Caco-2 (cell line): Measurements from ENCODE around the gene RHBDF2. TPM values are rescaled to one million over a fixed set of nuclear protein-coding genes. Genes with fewer than 3 reads are reported as not detected.

Experiments
- BruUV-seq: library from RNA; stranded (reverse); fragments of 400-500 nt; replicated peaks from 2 replicates; lab custom pipeline; 2021; lab: Mats Ljungman, UMichigan
- CTCF ChIA-PET: fragments of 300-600 bp; sonication (Branson Sonifier 250); formaldehyde crosslinking; loops from one replicate; lab custom pipeline; 2022; ENCODE audit warnings: antibody characterized with exemption; lab: Charles Lee
- POLR2A ChIA-PET: fragments of 300-600 bp; sonication (Branson Sonifier 250); formaldehyde crosslinking; loops from one replicate; lab custom pipeline; 2022; ENCODE audit warnings: antibody characterized with exemption; lab: Charles Lee
- DNase-seq, 2 experiments: peaks; one replicate each; pipeline versions ENCODE4 v3.0.0 to v3.0.0-alpha.2; 2020 to 2022
- H3K27me3 ChIP-seq: replicated peaks from 2 replicates; pipeline ENCODE4 v1.6.0; 2011; ENCODE audit warnings: low read length; ENCODE audit not compliant: control insufficient read depth, insufficient read depth
- H3K36me3 ChIP-seq: 2 replicates; pipeline ENCODE4 v1.5.1; 2011; ENCODE audit warnings: low read length; ENCODE audit not compliant: control insufficient read depth, insufficient read depth
- H3K4me1 ChIP-seq: fragments of 250-450 bp; sonication (Bioruptor Pico); 2 replicates; pipeline ENCODE4 v1.5.1; 2020; ENCODE audit warnings: mild to moderate bottlenecking
- H3K4me3 ChIP-seq: 2 replicates; pipeline ENCODE4 v1.5.1; 2011; ENCODE audit warnings: low read depth, mild to moderate bottlenecking, control low read depth, low read length
- H3K9me3 ChIP-seq: fragments of 250-450 bp; sonication (Bioruptor Pico); 2 replicates; pipeline ENCODE4 v1.5.1; 2020; ENCODE audit warnings: mild to moderate bottlenecking, moderate library complexity
- H3K27ac Mint-ChIP-seq: one replicate; pipeline ENCODE4 v1.8.0; 2022; ENCODE audit warnings: mixed read lengths; ENCODE audit not compliant: unreplicated experiment
- H3K27me3 Mint-ChIP-seq: one replicate; pipeline ENCODE4 v1.8.0; 2022; ENCODE audit warnings: mixed read lengths; ENCODE audit not compliant: insufficient read depth, unreplicated experiment
- H3K36me3 Mint-ChIP-seq: one replicate; pipeline ENCODE4 v1.8.0; 2022; ENCODE audit warnings: mild to moderate bottlenecking, mixed read lengths; ENCODE audit not compliant: insufficient read depth, unreplicated experiment
- H3K4me1 Mint-ChIP-seq: one replicate; pipeline ENCODE4 v1.8.0; 2022; ENCODE audit warnings: low read depth, mixed read lengths; ENCODE audit not compliant: unreplicated experiment
- H3K4me3 Mint-ChIP-seq: one replicate; pipeline ENCODE4 v1.8.0; 2022; ENCODE audit warnings: mild to moderate bottlenecking, moderate library complexity, mixed read lengths; ENCODE audit not compliant: unreplicated experiment
- H3K9me3 Mint-ChIP-seq: one replicate; pipeline ENCODE4 v1.8.0; 2022; ENCODE audit warnings: mixed read lengths; ENCODE audit not compliant: unreplicated experiment
- CTCF ChIP-seq, 2 experiments: fragments of 200-600 bp in 1 of 2; IDR thresholded peaks; 1 replicate in 1 of 2; 2 replicates in 1 of 2; pipeline versions ENCODE4 v1.5.1 to v1.8.0; 2011 to 2022; ENCODE audit warnings: antibody characterized with exemption in 1 of 2, control low read depth in 1 of 2, inconsistent platforms in 1 of 2, low read depth in 1 of 2, low read length in 1 of 2, mild to moderate bottlenecking in 1 of 2, moderate library complexity in 1 of 2; ENCODE audit not compliant: insufficient read depth in 1 of 2, severe bottlenecking in 1 of 2, unreplicated experiment in 1 of 2
- intact Hi-C: fragments of 100-400 bp; cut with micrococcal nuclease; formaldehyde crosslinking; loops from one replicate; pipeline ENCODE4 v1.10.0; 2022; ENCODE audit not compliant: unreplicated experiment
- total RNA-seq: library from RNA; stranded (reverse); gene quantifications from 2 replicates; pipeline ENCODE4 v1.2.3, GENCODE V29; 2022

Gene RHBDF2
- total RNA-seq, 1 experiment from 2014 or later: 33.8 TPM

DNA sequence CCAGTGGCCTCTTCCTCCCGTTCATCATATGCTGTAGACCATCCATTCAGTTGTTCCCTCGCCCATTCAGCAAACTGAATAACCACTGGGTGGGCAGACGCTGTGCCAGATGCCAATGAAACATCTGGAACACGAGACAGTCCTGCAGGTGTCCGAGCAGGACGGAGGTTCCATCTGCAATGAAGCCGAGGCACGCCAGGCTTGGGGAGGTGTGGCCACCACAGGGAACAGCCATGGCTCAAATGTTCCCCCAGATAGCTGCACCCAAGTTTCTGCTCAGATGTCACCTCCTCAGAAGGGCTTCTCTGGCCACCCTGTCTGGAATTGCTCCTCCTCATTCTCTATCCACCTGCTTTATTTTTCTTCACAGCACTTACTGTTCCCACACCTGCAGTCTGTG lies 78.8 kb downstream of the RHBDF2 start:
- no peak for DNase-seq
- TF ChIP-seq CTCF (IDR thresholded peaks at IDR 0.05; ENCODE audit: insufficient read depth in 1 of 2, low read depth in 1 of 2, low read length in 1 of 2, severe bottlenecking in 1 of 2, unreplicated experiment in 1 of 2): no peak
- Mint-ChIP-seq H3K4me3 (no peak overlapping the region), H3K27ac (no peak overlapping the region), H3K36me3 (peaks cover 14% of the 10 kb centered on the region), H3K27me3 (no peaks in the 10 kb centered on the region), H3K9me3 (no peaks in the 10 kb centered on the region), H3K4me1 (no peaks in the 10 kb centered on the region)
- ChIA-PET POLR2A (no interaction called here), CTCF (no interaction called here)
- H3K9me3 ChIP-seq: no peaks in the 10 kb centered on the region
- H3K27me3 ChIP-seq: no peaks in the 10 kb centered on the region
- no peak overlapping the region for H3K4me3 ChIP-seq
- no TSS peak for BruUV-seq
- intact Hi-C loops: no loop called here
- no peaks in the 10 kb centered on the region for H3K4me1 ChIP-seq
- no peaks in the 10 kb centered on the region; the same call in 1 of the 2 replicates for H3K36me3 ChIP-seq

GRCh38 chr17:76421044-76421407 lies 80.2 kb downstream of the RHBDF2 start:
- DNase-seq: no peak
- CTCF ChIA-PET: no interaction called here
- BruUV-seq: no TSS peak
- intact Hi-C loops: no loop called here
- H3K4me1 Mint-ChIP-seq: no peaks in the 10 kb centered on the region
- no peak overlapping the region for H3K4me3 Mint-ChIP-seq
- no peaks in the 10 kb centered on the region for H3K9me3 Mint-ChIP-seq
- peaks cover 1% of the 10 kb centered on the region; the same call in 1 of the 2 replicates for H3K36me3 ChIP-seq
- no peaks in the 10 kb centered on the region for H3K9me3 ChIP-seq
- H3K27ac Mint-ChIP-seq: no peak overlapping the region
- H3K27me3 ChIP-seq: no peaks in the 10 kb centered on the region
- TF ChIP-seq CTCF (IDR thresholded peaks at IDR 0.05; ENCODE audit: insufficient read depth in 1 of 2, low read depth in 1 of 2, low read length in 1 of 2, severe bottlenecking in 1 of 2, unreplicated experiment in 1 of 2): no peak
- no peaks in the 10 kb centered on the region for H3K4me1 ChIP-seq
- peaks cover 14% of the 10 kb centered on the region for H3K36me3 Mint-ChIP-seq
- no peak overlapping the region for H3K4me3 ChIP-seq
- POLR2A ChIA-PET: no interaction called here
- H3K27me3 Mint-ChIP-seq: no peaks in the 10 kb centered on the region

Other genes with a start within 250 kb of the RHBDF2 start
- 50.0 and 51.6 TPM in 2 replicates for gene UBALD2, start 236.1 kb downstream of the RHBDF2 start, total RNA-seq
- 1.1 and 1.5 TPM in 2 replicates for gene QRICH2, start 193.1 kb downstream of the RHBDF2 start, total RNA-seq
- 81.3 and 87.6 TPM in 2 replicates for gene PRPSAP1, start 147.5 kb downstream of the RHBDF2 start, total RNA-seq
- gene SPHK1, start 116.8 kb downstream of the RHBDF2 start, total RNA-seq: 6.7 and 7.7 TPM in 2 replicates
- 37.6 and 39.2 TPM in 2 replicates for gene UBE2O, start 48.3 kb downstream of the RHBDF2 start, total RNA-seq
- gene AANAT, start 33.8 kb downstream of the RHBDF2 start, total RNA-seq: not detected in 2 replicates
- 0.32 and 1.0 TPM in 2 replicates for gene CYGB, start 36.3 kb upstream of the RHBDF2 start, total RNA-seq
- not detected in 2 replicates for gene PRCD, start 38.6 kb upstream of the RHBDF2 start, total RNA-seq
- gene ST6GALNAC2, start 84.4 kb upstream of the RHBDF2 start, total RNA-seq: 0.77 and 2.5 TPM in 2 replicates
- 1.6 and 1.7 TPM in 2 replicates for gene ST6GALNAC1, start 142.3 kb upstream of the RHBDF2 start, total RNA-seq
- gene MXRA7, start 209.5 kb upstream of the RHBDF2 start, total RNA-seq: 66.8 and 70.2 TPM in 2 replicates
- gene JMJD6, start 225.2 kb upstream of the RHBDF2 start, total RNA-seq: 37.4 and 48.2 TPM in 2 replicates
- gene METTL23, start 225.4 kb upstream of the RHBDF2 start, total RNA-seq: 37.7 and 38.8 TPM in 2 replicates
- 349 and 356 TPM in 2 replicates for gene SRSF2, start 235.9 kb upstream of the RHBDF2 start, total RNA-seq
- 40.4 and 47.5 TPM in 2 replicates for gene MFSD11, start 236.7 kb upstream of the RHBDF2 start, total RNA-seq